HepG2 (cell line): ENCODE measurements around the gene ETFA. TPM values are rescaled to one million over a fixed set of nuclear protein-coding genes. Genes with fewer than 3 reads are reported as not detected.

Experiments
- E2F5 ChIP-seq: sonication (generic); formaldehyde crosslinking; conservative IDR thresholded peaks from 2 replicates; pipeline ENCODE4 v1.4.0; 2020; ENCODE audit warnings: missing genetic modification reagents
- GMEB2 ChIP-seq: IDR thresholded peaks from 2 replicates; pipeline ENCODE4 v1.6.1; 2016; ENCODE audit warnings: missing biosample characterization, missing genetic modification reagents, low read depth
- GTF2F1 ChIP-seq: fragments of 150-350 bp; IDR thresholded peaks from 2 replicates; pipeline ENCODE4 v1.6.1; 2014; ENCODE audit warnings: low read length
- HMG20A ChIP-seq: IDR thresholded peaks from 2 replicates; pipeline ENCODE4 v1.6.1; 2016; ENCODE audit warnings: borderline replicate concordance
- HNRNPL ChIP-seq: fragments of 200-400 bp; formaldehyde crosslinking; IDR thresholded peaks from 2 replicates; pipeline ENCODE4 v1.6.1; 2017; ENCODE audit warnings: mild to moderate bottlenecking, low read depth, low read length
- KLF9 ChIP-seq: IDR thresholded peaks from 2 replicates; pipeline ENCODE4 v1.6.1; 2016; ENCODE audit warnings: low read depth
- NR2F1 ChIP-seq, 2 experiments: fragments of 450-650 bp in 1 of 2; formaldehyde crosslinking in 1 of 2; IDR thresholded peaks; 2 replicates each; pipeline versions ENCODE4 v1.5.0 to v1.6.1; 2016 to 2020; ENCODE audit warnings: mild to moderate bottlenecking in 1 of 2, missing compliant biosample characterization in 1 of 2, missing genetic modification reagents in 1 of 2, moderate library complexity in 1 of 2
- NR2F2 ChIP-seq: IDR thresholded peaks from 2 replicates; pipeline ENCODE4 v1.6.1; 2012; ENCODE audit warnings: low read depth, inconsistent platforms, borderline replicate concordance
- ONECUT2 ChIP-seq: sonication (generic); formaldehyde crosslinking; IDR thresholded peaks from 2 replicates; pipeline ENCODE4 v1.4.0; 2020; ENCODE audit warnings: missing genetic modification reagents
- SMYD3 ChIP-seq: sonication (generic); formaldehyde crosslinking; IDR thresholded peaks from 2 replicates; pipeline ENCODE4 v1.8.1; 2023; ENCODE audit warnings: mild to moderate bottlenecking, missing genetic modification reagents
- TP53 ChIP-seq: sonication (generic); formaldehyde crosslinking; conservative IDR thresholded peaks from 2 replicates; pipeline ENCODE4 v1.4.0; 2020; ENCODE audit warnings: missing genetic modification reagents
- ZFP36 ChIP-seq: fragments of 150-350 bp; IDR thresholded peaks from 2 replicates; pipeline ENCODE4 v1.6.1; 2018; ENCODE audit warnings: borderline replicate concordance, low read length, low read depth; ENCODE audit not compliant: partially characterized antibody
- ZFYVE20 ChIP-seq: sonication (generic); formaldehyde crosslinking; IDR thresholded peaks from 2 replicates; pipeline ENCODE4 v1.8.0; 2023; ENCODE audit warnings: low read depth, mild to moderate bottlenecking, moderate library complexity, missing genetic modification reagents, borderline replicate concordance
- ZKSCAN8 ChIP-seq: IDR thresholded peaks from 2 replicates; pipeline ENCODE4 v1.6.1; 2016; ENCODE audit warnings: borderline replicate concordance, missing genetic modification reagents, missing compliant biosample characterization
- ZNF17 ChIP-seq: sonication (generic); formaldehyde crosslinking; IDR thresholded peaks from 2 replicates; pipeline ENCODE4 v1.5.0; 2020; ENCODE audit warnings: mild to moderate bottlenecking, missing genetic modification reagents
- ZNF382 ChIP-seq: sonication (generic); formaldehyde crosslinking; IDR thresholded peaks from 2 replicates; pipeline ENCODE4 v1.5.0; 2020; ENCODE audit warnings: missing genetic modification reagents, mild to moderate bottlenecking, borderline replicate concordance
- ZNF546 ChIP-seq: sonication (generic); formaldehyde crosslinking; conservative IDR thresholded peaks from 2 replicates; pipeline ENCODE4 v1.8.1; 2023; ENCODE audit warnings: mild to moderate bottlenecking, missing genetic modification reagents
- ZNF580 ChIP-seq: IDR thresholded peaks from 2 replicates; pipeline ENCODE4 v1.6.1; 2016; ENCODE audit warnings: low read depth, borderline replicate concordance
- ZSCAN25 ChIP-seq: sonication (generic); formaldehyde crosslinking; IDR thresholded peaks from 2 replicates; pipeline ENCODE4 v1.8.0; 2022; ENCODE audit warnings: mild to moderate bottlenecking, missing genetic modification reagents
- polyA plus RNA-seq, 8 experiments: library from polyadenylated mRNA; depleted of rRNA in 3 of 8; stranded (reverse) in 7 of 8; unstranded in 1 of 8; fragments of >200 nt; fragmentation: Illumina TruSeq in 4 of 8; extraction: Trizol in 4 of 8; gene quantifications; 2 replicates each; pipeline versions ENCODE4 v1.2.1 to v1.2.3, GENCODE V29; 2011 to 2016; ENCODE audit warnings: low read depth in 4 of 8, missing spikeins in 1 of 8, mixed read lengths in 1 of 8; ENCODE audit not compliant: insufficient read depth in 1 of 8
- total RNA-seq, 5 experiments: library from RNA; depleted of rRNA; stranded (reverse); fragments of >200 nt; fragmentation: Illumina TruSeq; extraction: Trizol; gene quantifications; 2 replicates each; pipeline ENCODE4 v1.2.3, GENCODE V29; 2016; ENCODE audit warnings: low read depth in 1 of 5
- TF ChIP-seq, protein P1 (sequence below): sonication (generic); formaldehyde crosslinking; IDR thresholded peaks from 2 replicates; pipeline ENCODE4 v1.4.0; 2020; ENCODE audit warnings: mild to moderate bottlenecking, missing genetic modification reagents
- TF ChIP-seq, protein P2 (sequence below): IDR thresholded peaks from 2 replicates; pipeline ENCODE4 v1.6.1; 2016; ENCODE audit warnings: control low read depth
- TF ChIP-seq, protein P3 (sequence below): sonication (generic); formaldehyde crosslinking; IDR thresholded peaks from 2 replicates; pipeline ENCODE4 v1.4.0; 2020; ENCODE audit warnings: missing genetic modification reagents, borderline replicate concordance

Gene ETFA
- total and polyA plus RNA-seq, 2 of the 13 experiments (the other 11 are each of a cell fraction or from before 2014, with no cell fraction given) = 291 to 396 TPM

DNA sequence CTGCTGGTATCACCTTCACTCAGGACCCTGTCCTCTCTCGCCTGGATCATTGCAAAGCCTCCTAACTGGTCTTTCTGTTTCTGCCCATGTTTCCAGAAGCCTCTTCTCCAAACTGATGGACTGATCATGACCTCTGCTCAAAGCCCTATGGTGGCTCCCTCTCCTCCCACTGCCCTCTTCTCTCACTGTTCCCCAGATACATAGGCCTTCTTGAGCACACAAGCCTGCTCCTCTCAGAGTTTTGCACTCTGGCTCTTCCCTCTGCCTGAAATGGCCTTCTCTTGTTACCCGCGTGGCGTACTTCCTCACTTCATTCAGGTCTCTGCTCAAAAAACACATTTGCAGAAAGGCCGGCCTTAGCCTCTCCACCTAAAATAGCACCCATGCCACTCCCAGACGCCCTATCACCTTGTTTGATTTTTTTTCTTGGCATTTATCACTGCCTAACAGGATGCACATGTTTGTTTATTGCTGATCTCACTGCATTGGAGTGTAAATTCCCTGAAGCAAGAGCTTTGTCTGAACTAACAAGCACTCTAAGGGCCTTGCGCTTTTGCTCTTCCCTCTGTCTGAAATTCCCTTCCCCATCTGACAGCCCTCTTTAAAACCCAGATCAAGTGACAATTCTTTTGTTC lies 1.4 kb upstream of the ETFA start (continued):
- TF ChIP-seq KLF9 (CRISPR knock-in tag) = no peak
- no peak for TF ChIP-seq E2F5 (CRISPR knock-in tag)
- TF ChIP-seq, protein P1, sequence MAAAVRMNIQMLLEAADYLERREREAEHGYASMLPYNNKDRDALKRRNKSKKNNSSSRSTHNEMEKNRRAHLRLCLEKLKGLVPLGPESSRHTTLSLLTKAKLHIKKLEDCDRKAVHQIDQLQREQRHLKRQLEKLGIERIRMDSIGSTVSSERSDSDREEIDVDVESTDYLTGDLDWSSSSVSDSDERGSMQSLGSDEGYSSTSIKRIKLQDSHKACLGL (CRISPR knock-in tag) = no peak
- TF ChIP-seq ZNF580 (CRISPR knock-in tag) = no peak
- no peak for TF ChIP-seq HNRNPL
- TF ChIP-seq SMYD3 (CRISPR knock-in tag) = no peak
- TF ChIP-seq ZNF382 = no peak
- TF ChIP-seq GTF2F1 = no peak
- no peak for TF ChIP-seq ZSCAN25 (CRISPR knock-in tag)
- no peak for TF ChIP-seq ZFYVE20 (CRISPR knock-in tag)
- TF ChIP-seq TP53 (CRISPR knock-in tag) = no peak
- TF ChIP-seq ZKSCAN8 = no peak
- no peak for TF ChIP-seq ZFP36
- TF ChIP-seq GMEB2 (CRISPR knock-in tag) = no peak
- TF ChIP-seq NR2F2 = no peak
- TF ChIP-seq, protein P2, sequence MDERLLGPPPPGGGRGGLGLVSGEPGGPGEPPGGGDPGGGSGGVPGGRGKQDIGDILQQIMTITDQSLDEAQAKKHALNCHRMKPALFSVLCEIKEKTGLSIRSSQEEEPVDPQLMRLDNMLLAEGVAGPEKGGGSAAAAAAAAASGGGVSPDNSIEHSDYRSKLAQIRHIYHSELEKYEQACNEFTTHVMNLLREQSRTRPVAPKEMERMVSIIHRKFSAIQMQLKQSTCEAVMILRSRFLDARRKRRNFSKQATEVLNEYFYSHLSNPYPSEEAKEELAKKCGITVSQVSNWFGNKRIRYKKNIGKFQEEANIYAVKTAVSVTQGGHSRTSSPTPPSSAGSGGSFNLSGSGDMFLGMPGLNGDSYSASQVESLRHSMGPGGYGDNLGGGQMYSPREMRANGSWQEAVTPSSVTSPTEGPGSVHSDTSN = no peak
- no peak for TF ChIP-seq NR2F1 (CRISPR knock-in tag; IDR thresholded peaks at IDR 0.05)
- peak; percentile 2; the same call in 1 of the 2 replicates for TF ChIP-seq HMG20A
- TF ChIP-seq, protein P3, sequence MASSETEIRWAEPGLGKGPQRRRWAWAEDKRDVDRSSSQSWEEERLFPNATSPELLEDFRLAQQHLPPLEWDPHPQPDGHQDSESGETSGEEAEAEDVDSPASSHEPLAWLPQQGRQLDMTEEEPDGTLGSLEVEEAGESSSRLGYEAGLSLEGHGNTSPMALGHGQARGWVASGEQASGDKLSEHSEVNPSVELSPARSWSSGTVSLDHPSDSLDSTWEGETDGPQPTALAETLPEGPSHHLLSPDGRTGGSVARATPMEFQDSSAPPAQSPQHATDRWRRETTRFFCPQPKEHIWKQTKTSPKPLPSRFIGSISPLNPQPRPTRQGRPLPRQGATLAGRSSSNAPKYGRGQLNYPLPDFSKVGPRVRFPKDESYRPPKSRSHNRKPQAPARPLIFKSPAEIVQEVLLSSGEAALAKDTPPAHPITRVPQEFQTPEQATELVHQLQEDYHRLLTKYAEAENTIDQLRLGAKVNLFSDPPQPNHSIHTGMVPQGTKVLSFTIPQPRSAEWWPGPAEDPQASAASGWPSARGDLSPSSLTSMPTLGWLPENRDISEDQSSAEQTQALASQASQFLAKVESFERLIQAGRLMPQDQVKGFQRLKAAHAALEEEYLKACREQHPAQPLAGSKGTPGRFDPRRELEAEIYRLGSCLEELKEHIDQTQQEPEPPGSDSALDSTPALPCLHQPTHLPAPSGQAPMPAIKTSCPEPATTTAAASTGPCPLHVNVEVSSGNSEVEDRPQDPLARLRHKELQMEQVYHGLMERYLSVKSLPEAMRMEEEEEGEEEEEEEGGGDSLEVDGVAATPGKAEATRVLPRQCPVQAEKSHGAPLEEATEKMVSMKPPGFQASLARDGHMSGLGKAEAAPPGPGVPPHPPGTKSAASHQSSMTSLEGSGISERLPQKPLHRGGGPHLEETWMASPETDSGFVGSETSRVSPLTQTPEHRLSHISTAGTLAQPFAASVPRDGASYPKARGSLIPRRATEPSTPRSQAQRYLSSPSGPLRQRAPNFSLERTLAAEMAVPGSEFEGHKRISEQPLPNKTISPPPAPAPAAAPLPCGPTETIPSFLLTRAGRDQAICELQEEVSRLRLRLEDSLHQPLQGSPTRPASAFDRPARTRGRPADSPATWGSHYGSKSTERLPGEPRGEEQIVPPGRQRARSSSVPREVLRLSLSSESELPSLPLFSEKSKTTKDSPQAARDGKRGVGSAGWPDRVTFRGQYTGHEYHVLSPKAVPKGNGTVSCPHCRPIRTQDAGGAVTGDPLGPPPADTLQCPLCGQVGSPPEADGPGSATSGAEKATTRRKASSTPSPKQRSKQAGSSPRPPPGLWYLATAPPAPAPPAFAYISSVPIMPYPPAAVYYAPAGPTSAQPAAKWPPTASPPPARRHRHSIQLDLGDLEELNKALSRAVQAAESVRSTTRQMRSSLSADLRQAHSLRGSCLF = no peak
- TF ChIP-seq ZNF17 (CRISPR knock-in tag) = no peak
- no peak for TF ChIP-seq ZNF546
- no peak for TF ChIP-seq ONECUT2 (CRISPR knock-in tag)
